ENCODE results near the gene CCDC138. TPM values are rescaled to one million over a fixed set of nuclear protein-coding genes. Genes with fewer than 3 reads are reported as not detected.

CCDC138 gene
- total RNA-seq, 2 experiments from 2014 or later, result 21.5 to 28.1 TPM

- Histone ChIP-seq H3K4me1 (ENCODE audit: insufficient read depth, low read length, poor library complexity, severe bottlenecking) (no peaks in the 10 kb centered on the region), H3K4me3 (ENCODE audit: low read depth, low read length, poor library complexity, severe bottlenecking) (no peak overlapping the region), H4K20me1 (ENCODE audit: insufficient read depth, low read length) (no peaks in the 10 kb centered on the region), H3K9me3 (ENCODE audit: low read length) (peaks cover 25% of the 10 kb centered on the region), H2AFZ (ENCODE audit: low read length) (no peak overlapping the region), H3K9me2 (ENCODE audit: insufficient read depth, low read length) (no peaks in the 10 kb centered on the region), H3K79me2 (ENCODE audit: insufficient read depth, low read depth, low read length) (peaks cover 33% of the 10 kb centered on the region; the same call in 1 of the 2 replicates), H3K36me3 (ENCODE audit: insufficient read depth, low read length) (peaks cover 80% of the 10 kb centered on the region), H3K4me2 (ENCODE audit: low read length) (no peak overlapping the region), H3K27ac (ENCODE audit: low read depth, low read length, poor library complexity, severe bottlenecking) (no peak overlapping the region)
- intact Hi-C loops (cut with micrococcal nuclease; ENCODE audit: unreplicated experiment), result no loop called here
- ChIA-PET CTCF (ENCODE audit: unreplicated experiment) (no interaction called here), POLR2A (no interaction called here)
- no peak for TF ChIP-seq CTCF (conservative IDR thresholded peaks at IDR 0.05; ENCODE audit: low read length)
- no peak for TF ChIP-seq EZH2phosphoT487 (IDR thresholded peaks at IDR 0.05; ENCODE audit: borderline replicate concordance, low read depth, low read length)
- DNase-seq (ENCODE audit: low spot score), result no peak
- no TSS peak for BruUV-seq (replicated peaks)
Observed at GRCh38 chr2:108805782-108806181, 19.2 kb downstream of the CCDC138 start.

- Histone ChIP-seq H3K4me1 (ENCODE audit: insufficient read depth, low read length, poor library complexity, severe bottlenecking) (no peaks in the 10 kb centered on the region), H3K27ac (ENCODE audit: low read depth, low read length, poor library complexity, severe bottlenecking) (no peak overlapping the region), H3K9me3 (ENCODE audit: low read length) (peaks cover 25% of the 10 kb centered on the region), H4K20me1 (ENCODE audit: insufficient read depth, low read length) (no peaks in the 10 kb centered on the region), H3K79me2 (ENCODE audit: insufficient read depth, low read depth, low read length) (peaks cover 40% of the 10 kb centered on the region; the same call in 1 of the 2 replicates), H3K4me2 (ENCODE audit: low read length) (no peak overlapping the region), H3K4me3 (ENCODE audit: low read depth, low read length, poor library complexity, severe bottlenecking) (no peak overlapping the region), H3K9me2 (ENCODE audit: insufficient read depth, low read length) (no peaks in the 10 kb centered on the region), H3K36me3 (ENCODE audit: insufficient read depth, low read length) (peaks cover 87% of the 10 kb centered on the region), H2AFZ (ENCODE audit: low read length) (no peak overlapping the region)
- CTCF ChIA-PET (ENCODE audit: unreplicated experiment), result no interaction called here
- intact Hi-C loops (cut with micrococcal nuclease; ENCODE audit: unreplicated experiment), result no loop called here
- POLR2A ChIA-PET, result interaction anchor here (0.6 kb wide), 1 partner anchor 68 kb away, joined by 3 read pairs; no protein-coding TSS in a partner anchor
- TSS peak; percentile 13 for BruUV-seq (replicated peaks)
- no peak for DNase-seq (ENCODE audit: low spot score)
- no peak for TF ChIP-seq EZH2phosphoT487 (IDR thresholded peaks at IDR 0.05; ENCODE audit: borderline replicate concordance, low read depth, low read length)
- no peak for TF ChIP-seq CTCF (conservative IDR thresholded peaks at IDR 0.05; ENCODE audit: low read length)
Observed at GRCh38 chr2:108806371-108807113, 20.0 kb downstream of the CCDC138 start.

GRCh38 chr2:108809936-108810335, 23.4 kb downstream of the CCDC138 start:
- no TSS peak for BruUV-seq (replicated peaks)
- DNase-seq (ENCODE audit: low spot score), result no peak
- no peak for TF ChIP-seq EZH2phosphoT487 (IDR thresholded peaks at IDR 0.05; ENCODE audit: borderline replicate concordance, low read depth, low read length)
- TF ChIP-seq CTCF (conservative IDR thresholded peaks at IDR 0.05; ENCODE audit: low read length), result no peak
- Histone ChIP-seq H3K36me3 (ENCODE audit: insufficient read depth, low read length) (peaks cover 93% of the 10 kb centered on the region), H3K4me3 (ENCODE audit: low read depth, low read length, poor library complexity, severe bottlenecking) (no peak overlapping the region), H3K4me2 (ENCODE audit: low read length) (no peak overlapping the region), H3K9me2 (ENCODE audit: insufficient read depth, low read length) (no peaks in the 10 kb centered on the region), H3K27ac (ENCODE audit: low read depth, low read length, poor library complexity, severe bottlenecking) (no peak overlapping the region), H4K20me1 (ENCODE audit: insufficient read depth, low read length) (no peaks in the 10 kb centered on the region), H3K79me2 (ENCODE audit: insufficient read depth, low read depth, low read length) (peaks cover 38% of the 10 kb centered on the region; the same call in 1 of the 2 replicates), H3K4me1 (ENCODE audit: insufficient read depth, low read length, poor library complexity, severe bottlenecking) (no peaks in the 10 kb centered on the region), H3K9me3 (ENCODE audit: low read length) (peaks cover 28% of the 10 kb centered on the region), H2AFZ (ENCODE audit: low read length) (no peak overlapping the region)
- POLR2A ChIA-PET, result no interaction called here
- intact Hi-C loops (cut with micrococcal nuclease; ENCODE audit: unreplicated experiment), result no loop called here
- CTCF ChIA-PET (ENCODE audit: unreplicated experiment), result no interaction called here
